ENCODE data around the gene AJUBA.

AJUBA gene

GRCh38 chr14:22929961-22930364 lies 52.4 kb downstream of the AJUBA start:
- DNase-seq: no peak

GRCh38 chr14:22929104-22929960 lies 53.0 kb downstream of the AJUBA start, which contains the start of gene PRMT5:
Gene PRMT5 (minus strand): TSS chr14:22929376. CDS start chr14:22929361, 15 bp downstream.
- peak; percentile 99 for DNase-seq

GRCh38 chr14:22928237-22929103 lies 53.9 kb downstream of the AJUBA start:
- DNase-seq: no peak

- no peak for DNase-seq
These were observed 56.0 kb downstream of the AJUBA start for GRCh38 chr14:22926316-22926715.

GRCh38 chr14:22925513-22925912 lies 56.8 kb downstream of the AJUBA start:
- DNase-seq: no peak

- DNase-seq: no peak
These were observed 58.6 kb downstream of the AJUBA start for GRCh38 chr14:22923746-22924145.

GRCh38 chr14:22922294-22922693 lies 60.1 kb downstream of the AJUBA start:
- DNase-seq: no peak
